CD14-positive monocyte (primary cell): ENCODE results near the gene EDC4. TPM values are rescaled to one million over a fixed set of nuclear protein-coding genes. Genes with fewer than 3 reads are reported as not detected.

Source experiments
- DNase-seq, 3 donors: peaks; one replicate each; pipeline ENCODE4 v3.0.0-alpha.2; 2011 to 2022
- H2AFZ ChIP-seq: 2 replicates; pipeline ENCODE4 v1.6.0; 2012; ENCODE audit warnings: mild to moderate bottlenecking, low read depth, low read length, inconsistent platforms; ENCODE audit not compliant: insufficient read depth, poor library complexity, severe bottlenecking
- H3K27ac ChIP-seq, 2 donors: 1 replicate in 1 of 2; 2 replicates in 1 of 2; pipeline ENCODE4 v1.5.1; 2012 to 2013; ENCODE audit warnings: low read length in 2 of 2, control low read depth in 1 of 2, inconsistent platforms in 1 of 2, low read depth in 1 of 2, mild to moderate bottlenecking in 1 of 2
- H3K27me3 ChIP-seq, 2 donors: one replicate each; pipeline versions ENCODE4 v1.6.0 to v1.6.1; 2011 to 2013; ENCODE audit warnings: low read length in 2 of 2; ENCODE audit not compliant: control insufficient read depth in 2 of 2, insufficient read depth in 2 of 2
- H3K36me3 ChIP-seq, 2 donors: replicated peaks in 1 of 2; 1 replicate in 1 of 2; 2 replicates in 1 of 2; pipeline versions ENCODE4 v1.5.1 to v1.6.1; 2012 to 2013; ENCODE audit warnings: low read length in 2 of 2, control low read depth in 1 of 2, inconsistent platforms in 1 of 2, mild to moderate bottlenecking in 1 of 2; ENCODE audit not compliant: insufficient read depth in 2 of 2, control insufficient read depth in 1 of 2
- H3K4me1 ChIP-seq, 2 donors: 1 replicate in 1 of 2; 2 replicates in 1 of 2; pipeline versions ENCODE4 v1.5.1 to v1.6.1; 2012 to 2013; ENCODE audit warnings: low read length in 2 of 2, control low read depth in 1 of 2, inconsistent platforms in 1 of 2, mild to moderate bottlenecking in 1 of 2, moderate library complexity in 1 of 2; ENCODE audit not compliant: insufficient read depth in 2 of 2, control insufficient read depth in 1 of 2
- H3K4me2 ChIP-seq: replicated peaks from 2 replicates; pipeline ENCODE3; 2012; ENCODE audit warnings: low read length, moderate library complexity, mild to moderate bottlenecking; ENCODE audit not compliant: poor library complexity, severe bottlenecking; ENCODE audit errors: extremely low read depth
- H3K4me3 ChIP-seq, 3 experiments: fragments of 200-600 bp in 1 of 3; sonication (generic) in 1 of 3; replicated peaks in 1 of 3; 1 replicate in 2 of 3; 2 replicates in 1 of 3; pipeline ENCODE4 v1.5.1; 2011 to 2013; ENCODE audit warnings: low read length in 3 of 3, mild to moderate bottlenecking in 3 of 3, control low read depth in 2 of 3, low read depth in 2 of 3, inconsistent platforms in 1 of 3, moderate library complexity in 1 of 3
- H3K79me2 ChIP-seq: 2 replicates; pipeline ENCODE4 v1.6.0; 2012; ENCODE audit warnings: mild to moderate bottlenecking, control low read depth, inconsistent platforms, low read length, moderate library complexity; ENCODE audit not compliant: insufficient read depth
- H3K9ac ChIP-seq: 2 replicates; pipeline ENCODE4 v1.6.0; 2017; ENCODE audit warnings: low read length, mild to moderate bottlenecking; ENCODE audit not compliant: insufficient read depth, poor library complexity, severe bottlenecking
- H3K9me3 ChIP-seq, 2 donors: replicated peaks in 1 of 2; 1 replicate in 1 of 2; 2 replicates in 1 of 2; pipeline versions ENCODE4 v1.5.1 to v1.6.1; 2012 to 2013; ENCODE audit warnings: low read length in 2 of 2, control low read depth in 1 of 2; ENCODE audit not compliant: control insufficient read depth in 1 of 2, insufficient read depth in 1 of 2
- H4K20me1 ChIP-seq: 2 replicates; pipeline ENCODE4 v1.6.0; 2012; ENCODE audit warnings: mild to moderate bottlenecking, low read length, control low read depth, moderate library complexity; ENCODE audit not compliant: insufficient read depth
- H3K27ac Mint-ChIP-seq, 7 donors: one replicate each; pipeline ENCODE4 v1.8.0; 2020; ENCODE audit warnings: mild to moderate bottlenecking in 7 of 7, mixed read lengths in 7 of 7, moderate library complexity in 6 of 7, inconsistent platforms in 2 of 7
- H3K27me3 Mint-ChIP-seq, 3 donors: one replicate each; pipeline ENCODE4 v1.8.0; 2021 to 2022; ENCODE audit warnings: low read depth in 3 of 3, mild to moderate bottlenecking in 3 of 3, mixed read lengths in 3 of 3, moderate library complexity in 3 of 3, inconsistent platforms in 1 of 3
- H3K36me3 Mint-ChIP-seq, 2 donors: one replicate each; pipeline ENCODE4 v1.8.0; 2020; ENCODE audit warnings: mixed read lengths in 2 of 2, inconsistent platforms in 1 of 2, mild to moderate bottlenecking in 1 of 2
- H3K4me1 Mint-ChIP-seq: one replicate; pipeline ENCODE4 v1.8.0; 2020; ENCODE audit warnings: mild to moderate bottlenecking, mixed read lengths
- H3K4me3 Mint-ChIP-seq, 2 donors: one replicate each; pipeline ENCODE4 v1.8.0; 2020; ENCODE audit warnings: mild to moderate bottlenecking in 2 of 2, mixed read lengths in 2 of 2, moderate library complexity in 1 of 2
- H3K9me3 Mint-ChIP-seq, 7 donors: one replicate each; pipeline ENCODE4 v1.8.0; 2020 to 2022; ENCODE audit warnings: mixed read lengths in 7 of 7, mild to moderate bottlenecking in 6 of 7, moderate library complexity in 6 of 7, inconsistent platforms in 2 of 7
- CTCF ChIP-seq: fragments of 200-600 bp; IDR thresholded peaks from one replicate; pipeline ENCODE4 v1.8.0; 2022; ENCODE audit warnings: antibody characterized with exemption, mild to moderate bottlenecking
- WGBS: methylation state at CpG from one replicate; pipeline ENCODE4 v1.1.5; 2013; ENCODE audit warnings: missing lambda C conversion rate; ENCODE audit not compliant: insufficient coverage; 5-methylcytosine and 5-hydroxymethylcytosine counted together
- intact Hi-C, 2 donors: fragments of 100-400 bp; cut with micrococcal nuclease; formaldehyde crosslinking; loops; one replicate each; pipeline versions ENCODE4 v1.15.0 to v1.15.1; 2023
- polyA plus RNA-seq, 3 donors: library from polyadenylated mRNA; depleted of rRNA in 1 of 3; unstranded in 2 of 3; stranded (reverse) in 1 of 3; fragments of 300-500 nt in 2 of 3; fragments of >200 nt in 1 of 3; fragmentation: Illumina TruSeq in 2 of 3; gene quantifications; 1 replicate in 2 of 3; 2 replicates in 1 of 3; pipeline ENCODE4 v1.2.3, GENCODE V29; 2012 to 2021

EDC4 gene
- polyA plus RNA-seq, 3 donors, result 13.7 to 84.9 (median 18.2) TPM

GRCh38 chr16:67841816-67842508, 30.9 kb upstream of the EDC4 start, which contains the start of gene THAP11:
Gene THAP11, plus strand, starts transcription at chr16:67842320. Its CDS starts 235 bp downstream, at chr16:67842555.
- intact Hi-C loops, result loop anchor here (2.0 to 10.0 kb wide), 2 partner anchors 31 to 177 kb away; partner anchors contain the start of genes ACD (in 1 of the 2), C16orf86 (in 1 of the 2), EDC4 (in 1 of the 2) and ENKD1 (in 1 of the 2)
- Histone ChIP-seq H3K4me3 (peak within 1 kb of the TSS; percentile 71 to 87 (median 85)), H2AFZ (peak within 1 kb of the TSS; percentile 91), H3K36me3 (no peaks in the 10 kb centered on the region), H3K9ac (peak within 1 kb of the TSS; percentile 66), H3K79me2 (peaks cover 35% of the 10 kb centered on the region), H3K9me3 (no peaks in the 10 kb centered on the region), H3K27me3 (no peaks in the 10 kb centered on the region), H3K4me2 (peak within 1 kb of the TSS; percentile 98), H3K4me1 (peaks cover 40 to 47% of the 10 kb centered on the region in 2 donors), H4K20me1 (peaks cover 27% of the 10 kb centered on the region), H3K27ac (peak within 1 kb of the TSS; percentile 85 to 91)
- H3K36me3 Mint-ChIP-seq, result peaks cover 4 to 5% of the 10 kb centered on the region in 2 donors
- H3K27ac Mint-ChIP-seq, result peak within 1 kb of the TSS; percentile 89 to 99 (median 96)
- peaks cover 39% of the 10 kb centered on the region for H3K4me1 Mint-ChIP-seq
- peaks cover 1 to 2% (median 1%) of the 10 kb centered on the region in 3 donors for H3K27me3 Mint-ChIP-seq
- peak; percentile 83 for TF ChIP-seq CTCF
- peak within 1 kb of the TSS; percentile 94 to 96 for H3K4me3 Mint-ChIP-seq
- peak; percentile 91 to 94 (median 91) for DNase-seq
- peaks cover 0 to 3% (median 0%) of the 10 kb centered on the region in 7 donors for H3K9me3 Mint-ChIP-seq
- WGBS, result under 1% methylated on average over 83 of the region's 83 CpGs

- DNase-seq, result peak; percentile 37 to 51 (median 37)
- Histone ChIP-seq H3K36me3 (no peaks in the 10 kb centered on the region), H2AFZ (peak overlapping the region; percentile 91), H3K4me1 (peaks cover 45 to 53% of the 10 kb centered on the region in 2 donors), H3K79me2 (peaks cover 43% of the 10 kb centered on the region), H3K27ac (peak overlapping the region; percentile 37 to 85), H3K27me3 (no peaks in the 10 kb centered on the region), H3K9me3 (no peaks in the 10 kb centered on the region), H3K9ac (peak overlapping the region; percentile 66), H3K4me3 (peak overlapping the region; percentile 51 to 85 (median 66)), H4K20me1 (peaks cover 32% of the 10 kb centered on the region), H3K4me2 (peak overlapping the region; percentile 98)
- Mint-ChIP-seq H3K9me3 (peaks cover 0 to 3% (median 0%) of the 10 kb centered on the region in 7 donors), H3K4me3 (peak overlapping the region; percentile 94 to 96), H3K36me3 (peaks cover 4 to 5% of the 10 kb centered on the region in 2 donors), H3K4me1 (peaks cover 43% of the 10 kb centered on the region), H3K27ac (peak overlapping the region; percentile 60 to 93 (median 87)), H3K27me3 (peaks cover 0 to 2% (median 1%) of the 10 kb centered on the region in 3 donors)
- TF ChIP-seq CTCF, result peak; percentile 11
- intact Hi-C loops, result loop anchor here (2.0 to 10.0 kb wide), 2 partner anchors 30 to 178 kb away; partner anchors contain the start of genes ACD (in 1 of the 2), C16orf86 (in 1 of the 2), EDC4 (in 1 of the 2) and ENKD1 (in 1 of the 2)
- WGBS, result under 1% methylated on average over 67 of the region's 67 CpGs
Measured at GRCh38 chr16:67842509-67843342, 30.1 kb upstream of the EDC4 start.
